Astrocyte of the spinal cord (primary cell): ENCODE data around the gene ATF7.

Source experiments
- DNase-seq: peaks from one replicate; pipeline ENCODE4 v3.0.0; 2011; ENCODE audit warnings: low read depth, low spot score
- H3K4me3 ChIP-seq: 2 replicates; pipeline ENCODE4 v1.5.1; 2011; ENCODE audit warnings: low read depth, mild to moderate bottlenecking, low read length, moderate library complexity
- CTCF ChIP-seq: IDR thresholded peaks from 2 replicates; pipeline ENCODE4 v1.5.1; 2012; ENCODE audit warnings: low read depth, mild to moderate bottlenecking, low read length, inconsistent platforms
- in situ Hi-C: cut with HindIII; loops from 2 replicates; pipeline ENCODE4 v1.10.0; 2017; ENCODE audit warnings: low sequenced_read_pairs

The ATF7 gene

GRCh38 chr12:53623548-53624385 lies 2.4 kb downstream of the ATF7 start:
- peak overlapping the region; percentile 90 for H3K4me3 ChIP-seq
- in situ Hi-C loops = loop anchor here (10.0 kb wide), 1 partner anchor 51 kb away; the partner anchor contains the start of gene ATP5MC2
- TF ChIP-seq CTCF = no peak
- peak; percentile 67 for DNase-seq

GRCh38 chr12:53622724-53623123 lies 3.5 kb downstream of the ATF7 start:
- TF ChIP-seq CTCF = no peak
- no peak overlapping the region for H3K4me3 ChIP-seq
- in situ Hi-C loops = loop anchor here (10.0 kb wide), 1 partner anchor 52 kb away; the partner anchor contains the start of gene ATP5MC2
- DNase-seq = no peak

- in situ Hi-C loops = no loop called here
- no peak for TF ChIP-seq CTCF
- DNase-seq = no peak
- no peak overlapping the region for H3K4me3 ChIP-seq
Observed at GRCh38 chr12:53618275-53618674, 7.9 kb downstream of the ATF7 start.

GRCh38 chr12:53617700-53618099 lies 8.5 kb downstream of the ATF7 start:
- TF ChIP-seq CTCF = no peak
- DNase-seq = no peak
- in situ Hi-C loops = no loop called here
- H3K4me3 ChIP-seq = no peak overlapping the region

GRCh38 chr12:53616950-53617349 lies 9.2 kb downstream of the ATF7 start:
- in situ Hi-C loops = no loop called here
- no peak for DNase-seq

GRCh38 chr12:53613821-53614220 lies 12.4 kb downstream of the ATF7 start:
- no peak for TF ChIP-seq CTCF
- no peak for DNase-seq
- in situ Hi-C loops = no loop called here
- no peak overlapping the region for H3K4me3 ChIP-seq

More at GRCh38 chr12:53616950-53617349, 9.2 kb downstream of the ATF7 start:
- TF ChIP-seq CTCF = no peak
- no peak overlapping the region for H3K4me3 ChIP-seq
